HFFc6 (cell line): ENCODE results near the gene HOXB7. TPM values are rescaled to one million over a fixed set of nuclear protein-coding genes. Genes with fewer than 3 reads are reported as not detected.

Source experiments
- DNase-seq: peaks from one replicate; pipeline ENCODE4 v3.0.0-alpha.2; 2018
- H3K27ac Mint-ChIP-seq: 2 replicates; pipeline ENCODE4 v1.8.0; 2020; ENCODE audit warnings: mild to moderate bottlenecking, mixed read lengths
- H3K27me3 Mint-ChIP-seq: 2 replicates; pipeline ENCODE4 v1.8.0; 2021; ENCODE audit warnings: mild to moderate bottlenecking, moderate library complexity, mixed read lengths; ENCODE audit not compliant: insufficient read depth
- H3K36me3 Mint-ChIP-seq: 2 replicates; pipeline ENCODE4 v1.8.0; 2021; ENCODE audit warnings: low read depth, mixed read lengths
- H3K4me1 Mint-ChIP-seq: 2 replicates; pipeline ENCODE4 v1.8.0; 2020; ENCODE audit warnings: low read depth, mixed read lengths
- H3K4me3 Mint-ChIP-seq: 2 replicates; pipeline ENCODE4 v1.8.0; 2020; ENCODE audit warnings: mild to moderate bottlenecking, moderate library complexity, mixed read lengths
- H3K9me3 Mint-ChIP-seq: 2 replicates; pipeline ENCODE4 v1.8.0; 2020; ENCODE audit warnings: mild to moderate bottlenecking, mixed read lengths
- total RNA-seq, 6 experiments: library from RNA; stranded (reverse); fragmentation: NEBNext Ultra II Directional; extraction: Animal tissue kit (Norgen Biotek cat#: 25700); gene quantifications; 2 replicates in 1 of 6; 3 replicates in 5 of 6; pipeline ENCODE4 v1.2.3, GENCODE V29; 2021
- TF ChIP-seq, protein P1 (sequence below): fragments of 200-600 bp; sonication (generic); IDR thresholded peaks from 2 replicates; pipeline ENCODE4 v1.5.0; 2021; ENCODE audit warnings: antibody characterized with exemption, mild to moderate bottlenecking

The HOXB7 gene
- total RNA-seq, 6 experiments from 2014 or later: not detected

- no peak overlapping the region for H3K27ac Mint-ChIP-seq
- no peak overlapping the region for H3K4me3 Mint-ChIP-seq
- TF ChIP-seq, protein P1, sequence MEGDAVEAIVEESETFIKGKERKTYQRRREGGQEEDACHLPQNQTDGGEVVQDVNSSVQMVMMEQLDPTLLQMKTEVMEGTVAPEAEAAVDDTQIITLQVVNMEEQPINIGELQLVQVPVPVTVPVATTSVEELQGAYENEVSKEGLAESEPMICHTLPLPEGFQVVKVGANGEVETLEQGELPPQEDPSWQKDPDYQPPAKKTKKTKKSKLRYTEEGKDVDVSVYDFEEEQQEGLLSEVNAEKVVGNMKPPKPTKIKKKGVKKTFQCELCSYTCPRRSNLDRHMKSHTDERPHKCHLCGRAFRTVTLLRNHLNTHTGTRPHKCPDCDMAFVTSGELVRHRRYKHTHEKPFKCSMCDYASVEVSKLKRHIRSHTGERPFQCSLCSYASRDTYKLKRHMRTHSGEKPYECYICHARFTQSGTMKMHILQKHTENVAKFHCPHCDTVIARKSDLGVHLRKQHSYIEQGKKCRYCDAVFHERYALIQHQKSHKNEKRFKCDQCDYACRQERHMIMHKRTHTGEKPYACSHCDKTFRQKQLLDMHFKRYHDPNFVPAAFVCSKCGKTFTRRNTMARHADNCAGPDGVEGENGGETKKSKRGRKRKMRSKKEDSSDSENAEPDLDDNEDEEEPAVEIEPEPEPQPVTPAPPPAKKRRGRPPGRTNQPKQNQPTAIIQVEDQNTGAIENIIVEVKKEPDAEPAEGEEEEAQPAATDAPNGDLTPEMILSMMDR: no peak
- H3K9me3 Mint-ChIP-seq: no peaks in the 10 kb centered on the region
- peaks cover 77% of the 10 kb centered on the region for H3K27me3 Mint-ChIP-seq
- H3K4me1 Mint-ChIP-seq: no peaks in the 10 kb centered on the region
- H3K36me3 Mint-ChIP-seq: no peaks in the 10 kb centered on the region
- no peak for DNase-seq
Observed at GRCh38 chr17:48575673-48576478, 34.9 kb downstream of the HOXB7 start.

GRCh38 chr17:48575066-48575582 lies 35.7 kb downstream of the HOXB7 start:
- H3K9me3 Mint-ChIP-seq: no peaks in the 10 kb centered on the region
- no peaks in the 10 kb centered on the region for H3K4me1 Mint-ChIP-seq
- H3K36me3 Mint-ChIP-seq: no peaks in the 10 kb centered on the region
- H3K4me3 Mint-ChIP-seq: no peak overlapping the region
- DNase-seq: no peak
- peaks cover 71% of the 10 kb centered on the region for H3K27me3 Mint-ChIP-seq
- H3K27ac Mint-ChIP-seq: no peak overlapping the region
- TF ChIP-seq, protein P1: no peak

GRCh38 chr17:48574505-48575065 lies 36.2 kb downstream of the HOXB7 start:
- Mint-ChIP-seq H3K27ac (no peak overlapping the region), H3K4me3 (no peak overlapping the region), H3K36me3 (no peaks in the 10 kb centered on the region), H3K9me3 (no peaks in the 10 kb centered on the region), H3K4me1 (no peaks in the 10 kb centered on the region), H3K27me3 (peaks cover 66% of the 10 kb centered on the region)
- no peak for DNase-seq
- TF ChIP-seq, protein P1: no peak

GRCh38 chr17:48571826-48572417 lies 38.9 kb downstream of the HOXB7 start:
- no peaks in the 10 kb centered on the region for H3K36me3 Mint-ChIP-seq
- TF ChIP-seq, protein P1: no peak
- no peak overlapping the region for H3K4me3 Mint-ChIP-seq
- no peak for DNase-seq
- no peaks in the 10 kb centered on the region for H3K9me3 Mint-ChIP-seq
- peaks cover 46% of the 10 kb centered on the region for H3K27me3 Mint-ChIP-seq
- no peak overlapping the region for H3K27ac Mint-ChIP-seq
- no peaks in the 10 kb centered on the region; the same call in 1 of the 2 replicates for H3K4me1 Mint-ChIP-seq

DNA sequence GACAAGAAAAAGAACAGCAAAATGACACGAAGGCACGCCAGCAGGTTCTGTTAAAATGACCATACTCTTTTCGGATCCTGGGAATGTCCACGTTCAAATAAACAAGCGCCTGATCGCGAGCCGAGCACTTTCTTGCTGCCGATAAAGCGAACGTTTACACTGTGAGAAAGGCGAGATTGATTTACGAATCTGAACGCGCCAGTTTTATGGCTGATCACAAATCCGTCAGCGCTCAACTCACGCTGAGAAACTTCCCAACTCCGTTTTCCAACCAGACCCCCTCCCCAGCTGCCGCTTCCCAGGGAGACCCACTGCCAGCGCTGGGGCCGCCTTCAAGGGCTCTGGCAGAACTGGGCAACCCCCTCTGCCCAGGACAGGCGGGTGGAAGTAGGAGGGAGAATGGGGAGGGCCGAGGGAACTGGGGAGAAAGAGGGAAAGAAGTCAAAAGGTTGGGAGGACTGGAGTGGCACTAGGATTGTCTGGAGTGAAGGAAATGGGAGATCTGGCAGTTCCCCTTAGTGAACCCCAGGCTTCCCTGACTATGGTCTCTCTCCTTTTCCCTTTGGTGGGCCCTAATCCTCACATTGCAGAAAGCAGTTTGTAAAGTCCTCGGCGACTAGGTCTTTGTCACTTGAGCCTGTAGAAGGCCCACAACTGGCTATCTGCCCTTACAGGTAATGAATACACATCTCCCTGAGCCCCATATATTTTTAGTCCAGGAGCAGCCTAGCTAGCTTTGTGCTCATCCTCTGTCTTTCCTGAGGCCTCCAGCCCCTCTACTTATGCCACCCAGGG lies 39.6 kb downstream of the HOXB7 start:
- peak overlapping the region; percentile 58; the same call in 1 of the 2 replicates for H3K4me3 Mint-ChIP-seq
- TF ChIP-seq, protein P1: no peak
- no peak overlapping the region for H3K27ac Mint-ChIP-seq
- H3K4me1 Mint-ChIP-seq: no peaks in the 10 kb centered on the region; the same call in 1 of the 2 replicates
- H3K27me3 Mint-ChIP-seq: peaks cover 41% of the 10 kb centered on the region
- H3K36me3 Mint-ChIP-seq: no peaks in the 10 kb centered on the region
- no peak for DNase-seq
- no peaks in the 10 kb centered on the region for H3K9me3 Mint-ChIP-seq
